Urinary bladder (tissue), 4 donors: ENCODE data around the gene SPACA7. TPM values are rescaled to one million over a fixed set of nuclear protein-coding genes. Genes with fewer than 3 reads are reported as not detected.

ENCODE experiments used
- DNase-seq: peaks from one replicate; pipeline ENCODE4 v3.0.0-alpha.2; 2015; ENCODE audit errors: extremely low spot score
- H3K27ac ChIP-seq: one replicate; pipeline ENCODE4 v1.5.1; 2013; ENCODE audit warnings: low read depth, mild to moderate bottlenecking, moderate library complexity
- H3K36me3 ChIP-seq: one replicate; pipeline ENCODE4 v1.6.1; 2013; ENCODE audit warnings: mild to moderate bottlenecking, moderate library complexity; ENCODE audit not compliant: insufficient read depth
- H3K4me1 ChIP-seq: one replicate; pipeline ENCODE4 v1.6.1; 2013; ENCODE audit warnings: mild to moderate bottlenecking, moderate library complexity; ENCODE audit not compliant: insufficient read depth
- H3K4me3 ChIP-seq: one replicate; pipeline ENCODE4 v1.5.1; 2013; ENCODE audit warnings: low read depth, low read length
- WGBS: extraction: QIAGEN DNeasy Blood & Tissue Kit; methylation state at CpG from one replicate; pipeline ENCODE4 v1.1.7; 2013; 5-methylcytosine and 5-hydroxymethylcytosine counted together
- polyA plus RNA-seq: library from polyadenylated mRNA; stranded (reverse); fragments of 200-250 nt; gene quantifications from one replicate; pipeline ENCODE4 v1.2.3, GENCODE V29; 2013
- total RNA-seq: library from RNA; depleted of rRNA; stranded (reverse); fragments of >200 nt; gene quantifications from one replicate; pipeline ENCODE4 v1.2.3, GENCODE V29; 2014
- donor health status: healthy with polysubstance abuse.
- donor health status: healthy.

SPACA7 gene, protein sequence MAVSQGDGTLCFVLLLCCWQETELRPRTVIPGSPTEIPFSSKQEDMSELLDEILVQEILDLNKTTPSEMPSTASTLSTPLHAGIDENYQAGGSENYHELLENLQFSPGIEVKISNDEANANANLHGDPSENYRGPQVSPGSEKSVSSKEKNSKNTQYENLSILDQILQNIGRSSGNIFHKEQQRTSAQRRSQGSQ
- total RNA-seq: not detected
- polyA plus RNA-seq: not detected

DNA sequence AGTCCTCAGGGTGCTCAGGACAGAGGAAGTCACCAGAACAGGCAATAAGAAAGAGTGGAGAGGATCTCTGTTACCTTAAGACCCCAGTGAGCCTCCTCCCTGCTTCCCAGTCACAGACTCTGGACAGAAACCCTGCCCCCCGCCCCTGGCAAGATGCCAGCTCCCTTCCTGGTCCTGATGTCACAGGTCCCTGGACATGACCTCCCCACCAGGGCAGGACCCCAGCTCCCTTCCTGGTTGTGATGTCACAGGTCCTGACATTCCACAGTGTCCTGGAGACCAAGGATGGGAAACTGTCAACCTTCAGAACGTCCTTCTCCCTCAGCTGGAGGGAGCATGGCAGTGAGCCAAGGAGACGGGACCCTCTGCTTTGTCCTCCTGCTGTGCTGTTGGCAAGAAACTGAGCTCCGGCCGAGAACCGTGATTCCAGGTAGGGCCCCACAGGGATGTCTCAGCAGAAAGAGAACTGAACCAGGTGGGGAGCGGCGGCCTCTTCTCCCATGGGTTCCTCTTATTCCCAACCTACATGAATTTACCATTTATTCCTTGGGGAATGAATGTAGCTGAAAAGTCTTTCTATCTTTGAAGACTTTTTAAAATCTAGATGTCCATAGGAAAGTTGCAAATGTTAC lies at the start of gene SPACA7:
SPACA7 (plus strand) TSS at position 306 of the 632 bp plus-strand sequence; CDS start at position 337, 31 bp downstream.
- Histone ChIP-seq H3K4me3 (no peak within 1 kb of the TSS), H3K27ac (no peak within 1 kb of the TSS), H3K36me3 (no peaks in the 10 kb centered on the region), H3K4me1 (no peaks in the 10 kb centered on the region)
- DNase-seq: no peak
- WGBS: 78% methylated on average over 8 of the region's 8 CpGs

DNA sequence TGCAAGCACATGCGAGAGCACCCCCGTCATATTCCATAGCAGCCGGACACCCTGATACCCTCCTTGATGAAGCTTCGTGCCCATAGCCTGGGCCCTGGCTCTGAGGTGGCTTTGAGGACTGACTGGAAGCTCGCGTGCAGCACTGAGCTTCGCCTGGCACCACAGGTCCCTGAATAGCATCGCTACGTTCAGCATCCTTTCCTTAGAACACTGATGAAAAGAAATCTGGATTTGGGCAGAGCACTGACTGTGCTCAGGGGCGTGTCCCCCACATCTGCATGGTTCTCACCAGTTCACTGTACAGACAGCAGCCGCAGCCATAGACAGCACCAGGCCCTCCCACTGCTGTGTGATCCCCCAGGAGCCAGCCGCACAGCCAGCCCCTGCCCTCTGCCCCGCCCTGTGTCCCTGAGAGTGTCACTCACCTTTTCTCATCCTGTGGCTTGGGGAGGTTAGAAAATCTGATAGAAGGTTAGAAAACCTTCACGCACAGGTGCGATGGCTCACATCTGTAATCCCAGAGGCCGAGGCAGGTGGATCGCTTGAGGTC lies 49.3 kb upstream of the SPACA7 start:
- WGBS: 82% methylated on average over 17 of the region's 17 CpGs
- peaks cover 1% of the 10 kb centered on the region for H3K4me1 ChIP-seq
- no peak overlapping the region for H3K4me3 ChIP-seq
- no peak overlapping the region for H3K27ac ChIP-seq
- no peak for DNase-seq
- H3K36me3 ChIP-seq: no peaks in the 10 kb centered on the region

DNA sequence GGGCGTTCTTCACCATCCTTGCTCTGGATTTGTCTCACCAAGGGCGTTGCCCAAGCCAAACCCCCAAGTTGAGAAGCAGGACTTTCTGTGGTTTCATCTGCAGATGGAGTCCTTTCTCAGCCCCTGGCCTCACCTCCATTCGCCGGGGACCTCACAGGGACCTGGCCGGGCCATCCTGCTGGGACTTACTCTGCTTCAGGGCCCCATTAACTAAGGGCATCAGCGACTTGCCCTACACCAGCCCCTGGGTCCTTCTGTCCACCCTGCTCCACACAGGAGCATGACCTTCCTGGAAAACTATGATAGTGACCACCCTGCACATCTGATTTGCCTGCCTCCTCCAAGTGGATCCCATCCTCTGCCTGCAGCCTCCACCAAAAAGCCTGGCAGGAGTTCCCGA lies 47.2 kb upstream of the SPACA7 start:
- WGBS: 79% methylated on average over 7 of the region's 7 CpGs
- peaks cover 1% of the 10 kb centered on the region for H3K4me1 ChIP-seq
- no peaks in the 10 kb centered on the region for H3K36me3 ChIP-seq
- DNase-seq: no peak
- H3K4me3 ChIP-seq: no peak overlapping the region
- no peak overlapping the region for H3K27ac ChIP-seq

DNA sequence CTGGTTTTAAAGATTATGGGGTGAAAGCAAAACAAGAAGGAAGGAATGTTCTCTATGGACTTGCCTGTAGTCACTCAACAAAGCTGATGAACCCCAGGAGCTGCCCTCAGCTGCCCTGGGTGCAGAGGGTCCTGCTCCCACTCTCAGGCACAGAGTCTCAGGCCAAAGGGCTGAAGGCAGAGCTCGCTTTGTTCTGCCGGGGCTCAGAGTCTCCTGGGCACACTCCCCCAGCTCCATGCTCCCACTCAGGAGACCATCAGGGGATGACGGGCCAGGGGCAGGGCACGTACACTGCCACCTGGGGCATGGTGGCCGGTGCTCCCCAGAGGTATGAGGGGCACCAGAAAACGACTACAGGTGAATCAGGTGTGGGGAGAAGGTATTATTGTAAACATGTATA lies 46.8 kb upstream of the SPACA7 start:
- no peak overlapping the region for H3K4me3 ChIP-seq
- 66% methylated on average over 6 of the region's 6 CpGs for WGBS

DNA sequence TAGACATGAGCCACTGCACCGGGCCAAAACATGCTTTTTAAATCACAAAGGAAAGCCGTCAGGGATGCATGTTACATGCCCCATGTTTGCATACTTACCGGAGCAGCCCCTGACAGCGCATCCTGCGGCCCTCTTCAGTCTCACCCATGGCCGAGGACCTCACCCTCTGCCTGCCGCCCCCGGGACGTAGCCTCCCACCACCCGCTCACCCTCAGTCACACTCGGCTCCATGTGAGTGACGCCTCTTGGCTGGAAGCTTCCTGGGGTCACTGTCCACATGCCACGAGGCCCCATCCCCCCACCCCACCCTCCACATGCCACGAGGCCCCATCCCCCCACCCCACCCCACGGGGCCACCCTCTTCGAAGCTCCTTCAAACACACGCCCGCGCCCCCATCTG lies 46.1 kb upstream of the SPACA7 start:
- peaks cover 1% of the 10 kb centered on the region for H3K4me1 ChIP-seq
- DNase-seq: no peak
- no peaks in the 10 kb centered on the region for H3K36me3 ChIP-seq
- H3K27ac ChIP-seq: no peak overlapping the region
- H3K4me3 ChIP-seq: no peak overlapping the region
- 68% methylated on average over 19 of the region's 19 CpGs for WGBS

More for the DNA sequence above, 46.8 kb upstream of the SPACA7 start:
- H3K4me1 ChIP-seq: peaks cover 1% of the 10 kb centered on the region
- DNase-seq: no peak
- H3K36me3 ChIP-seq: no peaks in the 10 kb centered on the region
- no peak overlapping the region for H3K27ac ChIP-seq

DNA sequence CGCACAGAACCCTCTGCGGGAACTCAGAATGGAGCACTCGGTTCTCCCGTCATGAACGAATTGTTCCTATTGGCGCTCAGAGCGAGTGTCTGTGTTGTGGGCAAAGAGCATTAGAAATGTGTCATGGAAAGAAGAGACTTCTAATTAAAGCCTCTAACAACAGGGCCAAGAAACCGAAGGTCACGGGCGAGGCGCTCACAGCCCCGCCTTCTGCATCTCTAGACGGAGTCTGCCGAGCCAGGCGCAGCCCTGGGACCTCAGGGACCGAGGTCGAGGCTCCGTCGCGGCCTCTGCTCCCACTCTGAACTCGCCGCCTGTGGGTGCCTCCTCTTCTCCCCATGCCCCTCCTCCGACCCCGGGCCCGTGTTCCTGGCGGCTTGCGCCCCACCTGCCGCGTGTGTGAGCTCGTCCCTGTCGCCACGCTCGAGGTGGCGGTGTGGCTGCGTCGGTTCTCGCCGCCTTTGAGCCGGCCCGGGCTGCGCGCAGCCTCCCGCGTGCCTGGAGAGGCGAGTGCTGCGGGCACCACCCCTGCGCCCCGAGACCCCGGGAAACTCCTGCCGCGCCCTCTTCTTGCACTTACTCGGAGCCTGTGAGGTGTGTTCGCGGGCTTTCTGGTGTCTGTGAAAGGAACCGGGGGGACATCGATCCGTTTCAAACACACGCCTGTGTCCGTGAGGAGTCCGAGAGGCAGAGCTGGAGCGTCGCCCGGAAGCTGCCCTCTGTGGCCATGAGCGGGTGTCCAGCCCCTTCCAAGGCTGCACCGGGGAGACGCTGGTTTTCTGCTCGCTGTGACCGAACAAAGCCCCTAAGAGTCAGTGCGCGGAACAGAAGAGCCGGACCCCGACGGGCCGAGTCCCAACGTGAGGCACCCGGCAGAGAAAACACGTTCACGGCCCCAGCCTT lies 45.4 kb upstream of the SPACA7 start:
- H3K4me1 ChIP-seq: peaks cover 1% of the 10 kb centered on the region
- no peak overlapping the region for H3K27ac ChIP-seq
- no peaks in the 10 kb centered on the region for H3K36me3 ChIP-seq
- no peak for DNase-seq
- no peak overlapping the region for H3K4me3 ChIP-seq
- 22% methylated on average over 78 of the region's 78 CpGs for WGBS

DNA sequence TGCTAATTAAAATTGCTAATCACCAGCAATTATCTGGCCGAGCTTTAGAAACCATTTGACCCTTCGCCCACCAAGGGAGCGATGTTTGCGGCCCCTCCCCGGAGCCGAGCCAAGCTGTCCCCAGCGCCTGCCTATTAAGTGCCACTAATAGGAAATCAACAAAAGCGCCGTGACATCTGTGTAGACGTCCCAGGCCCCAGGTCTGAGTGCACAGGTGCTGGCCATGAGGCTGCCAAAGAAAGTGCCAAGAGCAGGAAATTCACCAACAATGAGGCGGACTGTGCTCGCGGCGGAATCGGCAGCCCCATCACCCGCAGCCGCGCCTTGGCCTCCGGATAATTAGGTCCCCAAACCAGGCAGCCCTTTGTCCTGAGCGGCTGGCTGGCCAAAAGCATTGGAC lies 44.5 kb upstream of the SPACA7 start:
- no peak for DNase-seq
- Histone ChIP-seq H3K36me3 (no peaks in the 10 kb centered on the region), H3K4me3 (no peak overlapping the region), H3K4me1 (peaks cover 1% of the 10 kb centered on the region), H3K27ac (no peak overlapping the region)
- WGBS: 12% methylated on average over 20 of the region's 20 CpGs

DNA sequence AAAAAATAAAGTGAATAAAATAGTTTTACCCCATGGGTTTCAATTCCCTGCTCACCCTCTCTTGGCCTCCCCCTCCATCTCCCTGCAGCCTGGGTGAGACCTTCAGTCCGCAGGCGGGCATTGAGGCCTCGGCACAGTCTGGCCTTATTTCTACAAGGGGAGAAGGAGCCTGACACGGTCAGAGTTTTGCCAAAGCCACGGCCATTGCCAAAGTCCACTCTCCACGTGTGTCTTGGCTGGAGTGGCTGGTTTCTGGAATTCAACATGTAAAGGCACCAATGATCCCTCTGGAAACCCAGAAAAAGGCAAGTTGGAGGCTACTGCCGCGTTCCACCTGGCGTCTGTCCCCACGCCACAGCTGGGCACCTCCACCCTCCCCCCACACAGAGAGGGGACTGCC lies 43.4 kb upstream of the SPACA7 start:
- Histone ChIP-seq H3K27ac (no peak overlapping the region), H3K4me1 (peaks cover 1% of the 10 kb centered on the region), H3K4me3 (no peak overlapping the region), H3K36me3 (no peaks in the 10 kb centered on the region)
- 70% methylated on average over 10 of the region's 10 CpGs for WGBS
- no peak for DNase-seq

DNA sequence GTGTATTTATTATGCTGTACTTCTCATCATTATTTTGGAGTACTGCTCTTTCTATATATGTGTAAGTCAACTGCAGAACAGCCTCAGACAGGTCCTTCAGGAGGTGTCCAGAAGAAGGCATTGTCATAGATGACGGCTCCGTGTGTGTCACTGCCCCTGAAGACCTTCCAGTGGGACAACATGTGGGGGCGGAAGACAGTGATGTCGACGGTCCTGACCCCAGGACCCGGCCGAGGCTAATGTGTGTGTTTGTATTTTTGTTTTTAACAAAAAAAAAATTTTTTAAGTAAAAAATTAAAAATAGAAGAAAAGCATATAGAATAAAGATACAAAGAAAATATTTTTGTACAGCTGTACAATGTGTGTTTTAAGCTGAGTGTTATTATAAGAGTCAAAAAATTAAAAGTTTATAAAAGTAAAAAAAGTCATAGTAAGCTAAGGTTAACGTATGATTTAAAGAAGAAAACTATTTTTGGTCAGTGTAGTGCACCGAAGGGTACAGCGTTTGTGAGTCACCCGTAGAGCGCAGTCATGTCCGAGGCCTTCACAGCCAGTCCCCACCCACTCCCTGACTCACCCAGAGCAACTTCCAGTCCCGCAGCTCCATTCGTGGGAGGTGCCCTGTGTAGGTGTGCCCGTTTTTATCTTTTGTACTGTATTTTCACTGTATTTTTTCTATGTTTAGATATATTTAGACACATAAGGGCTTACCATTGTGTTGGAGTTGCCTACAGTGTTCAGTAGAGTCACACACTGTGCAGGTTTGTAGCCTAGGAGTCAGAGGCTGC lies 42.2 kb upstream of the SPACA7 start:
- DNase-seq: no peak
- Histone ChIP-seq H3K4me1 (peaks cover 1% of the 10 kb centered on the region), H3K4me3 (no peak overlapping the region), H3K27ac (no peak overlapping the region), H3K36me3 (no peaks in the 10 kb centered on the region)
- 79% methylated on average over 16 of the region's 16 CpGs for WGBS

DNA sequence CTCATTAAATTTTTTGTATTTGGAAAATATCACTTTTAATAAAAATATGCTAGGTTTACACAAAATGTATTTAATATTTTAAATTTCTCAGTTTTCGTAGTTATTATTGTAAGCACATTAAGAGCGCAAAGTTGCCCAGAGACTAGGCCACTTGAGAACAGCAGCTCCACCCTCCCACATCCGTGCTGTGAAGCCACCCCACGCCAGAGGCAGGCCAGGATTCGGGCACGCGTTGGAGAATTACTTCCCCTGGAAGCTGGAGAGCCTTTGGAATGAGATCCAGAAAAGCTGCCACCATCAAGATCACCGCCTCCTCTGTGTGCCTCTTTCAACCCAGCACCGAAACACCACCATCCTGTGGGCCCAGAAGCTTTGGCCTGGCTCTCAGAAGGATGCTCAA lies 41.0 kb upstream of the SPACA7 start:
- Histone ChIP-seq H3K4me1 (peaks cover 1% of the 10 kb centered on the region), H3K36me3 (no peaks in the 10 kb centered on the region), H3K4me3 (no peak overlapping the region), H3K27ac (no peak overlapping the region)
- 81% methylated on average over 9 of the region's 9 CpGs for WGBS
- DNase-seq: no peak

DNA sequence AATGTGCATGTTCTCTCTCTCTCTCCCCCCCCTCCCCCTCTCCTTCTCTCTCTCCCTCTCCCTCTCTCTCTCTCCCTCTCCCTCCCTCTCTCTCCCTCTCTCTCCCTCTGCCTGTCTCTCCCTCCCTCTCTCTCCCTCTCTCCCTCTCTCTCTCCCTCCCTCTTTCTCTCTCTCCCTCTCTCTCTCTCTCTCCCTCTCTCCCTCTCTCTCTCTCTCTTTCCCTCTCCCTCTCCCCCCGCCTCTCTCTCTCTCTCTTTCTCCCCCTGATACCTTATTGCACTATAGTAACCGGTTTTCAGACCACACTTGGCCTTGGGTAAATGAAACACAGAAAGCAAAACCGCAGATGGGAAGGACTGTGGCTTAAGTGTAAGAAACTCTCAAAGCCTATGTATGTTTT lies 34.7 kb upstream of the SPACA7 start:
- DNase-seq: no peak
- H3K4me3 ChIP-seq: no peak overlapping the region
- H3K27ac ChIP-seq: no peak overlapping the region
- H3K4me1 ChIP-seq: no peaks in the 10 kb centered on the region
- H3K36me3 ChIP-seq: no peaks in the 10 kb centered on the region
- 59% methylated on average over 3 of the region's 3 CpGs for WGBS

DNA sequence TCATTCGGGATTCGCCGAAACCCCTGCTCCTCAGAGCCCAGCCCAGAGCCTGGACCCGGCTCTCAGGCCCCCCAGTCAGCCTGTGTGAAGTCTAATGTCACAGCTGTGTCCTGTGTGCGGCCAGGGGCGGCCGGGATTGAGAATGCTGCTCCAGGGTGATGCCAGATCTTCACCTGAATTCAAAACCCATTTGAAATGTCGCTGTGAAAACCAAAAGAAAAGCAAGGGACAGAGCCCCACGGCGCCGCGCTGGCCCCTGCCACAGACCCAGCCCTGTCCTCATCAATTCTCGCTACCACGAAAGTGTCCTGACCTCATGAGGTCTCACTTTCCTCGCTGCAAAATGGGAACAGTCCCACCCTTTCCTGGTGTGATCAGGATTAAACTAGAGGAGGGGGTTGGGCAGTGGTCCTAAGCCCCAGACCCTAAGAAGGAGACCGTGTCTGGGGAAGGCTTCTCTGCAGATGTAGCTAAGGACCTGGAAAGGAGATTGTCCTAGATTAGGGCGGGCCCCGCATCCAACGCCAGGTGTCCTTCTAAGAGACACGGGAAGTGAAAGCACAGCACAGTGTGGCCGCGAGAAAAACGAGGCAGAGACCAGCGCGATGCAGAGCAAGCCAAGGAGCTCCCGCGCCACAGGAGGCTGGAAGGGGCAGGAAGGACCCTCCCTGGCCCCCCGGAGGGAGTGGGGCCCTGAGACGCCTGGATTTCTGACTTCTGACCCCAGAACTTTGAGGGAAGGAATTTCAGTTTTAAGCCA lies 34.0 kb upstream of the SPACA7 start:
- DNase-seq: no peak
- WGBS: 77% methylated on average over 29 of the region's 29 CpGs

More for the DNA sequence above, 34.0 kb upstream of the SPACA7 start:
- no peak overlapping the region for H3K27ac ChIP-seq
- no peak overlapping the region for H3K4me3 ChIP-seq
- H3K36me3 ChIP-seq: no peaks in the 10 kb centered on the region
- H3K4me1 ChIP-seq: no peaks in the 10 kb centered on the region
